Measurements from ENCODE around the gene ATAD3C. TPM values are rescaled to one million over a fixed set of nuclear protein-coding genes. Genes with fewer than 3 reads are reported as not detected.
"Not testable (repeated sequence)": the region's sequence is repeated elsewhere in the genome, so short reads cannot be mapped to it uniquely, and the experiment has no call there.

The ATAD3C gene
- total RNA-seq, 1 donor from 2014 or later, result 7.0 TPM

- DNase-seq (ENCODE audit: low spot score), result not testable (repeated sequence)
Observed at GRCh38 chr1:1472053-1472876, 22.8 kb downstream of the ATAD3C start.

- not testable (repeated sequence) for DNase-seq (ENCODE audit: low spot score)
Observed at GRCh38 chr1:1476011-1476410, 26.5 kb downstream of the ATAD3C start.

GRCh38 chr1:1477206-1477605 lies 27.7 kb downstream of the ATAD3C start:
- DNase-seq (ENCODE audit: low spot score), result no peak

GRCh38 chr1:1479547-1480487 lies 30.3 kb downstream of the ATAD3C start:
- no peak for DNase-seq (ENCODE audit: low spot score)

GRCh38 chr1:1480488-1480867 lies 31.0 kb downstream of the ATAD3C start:
- DNase-seq (ENCODE audit: low spot score), result not testable (repeated sequence)

- DNase-seq (ENCODE audit: low spot score), result not testable (repeated sequence)
Observed at GRCh38 chr1:1481811-1482210, 32.3 kb downstream of the ATAD3C start.

- no peak for DNase-seq (ENCODE audit: low spot score)
Observed at GRCh38 chr1:1482856-1483255, 33.4 kb downstream of the ATAD3C start.

- no peak for DNase-seq (ENCODE audit: low spot score)
Observed at GRCh38 chr1:1483714-1484113, 34.2 kb downstream of the ATAD3C start.

- DNase-seq (ENCODE audit: low spot score), result not testable (repeated sequence)
Observed at GRCh38 chr1:1484976-1485750, 35.7 kb downstream of the ATAD3C start.

- not testable (repeated sequence) for DNase-seq (ENCODE audit: low spot score)
Observed at GRCh38 chr1:1485755-1486317, 36.3 kb downstream of the ATAD3C start.

- DNase-seq (ENCODE audit: low spot score), result no peak
Observed at GRCh38 chr1:1487701-1488100, 38.2 kb downstream of the ATAD3C start.

GRCh38 chr1:1489231-1489630 lies 39.7 kb downstream of the ATAD3C start:
- no peak for DNase-seq (ENCODE audit: low spot score)

- no peak for DNase-seq (ENCODE audit: low spot score)
Observed at GRCh38 chr1:1489861-1490260, 40.4 kb downstream of the ATAD3C start.

GRCh38 chr1:1490633-1491230 lies 41.2 kb downstream of the ATAD3C start:
- DNase-seq (ENCODE audit: low spot score), result no peak

- DNase-seq (ENCODE audit: low spot score), result no peak
Observed at GRCh38 chr1:1491601-1492000, 42.1 kb downstream of the ATAD3C start.

- DNase-seq (ENCODE audit: low spot score), result not testable (repeated sequence)
Observed at GRCh38 chr1:1494311-1494710, 44.8 kb downstream of the ATAD3C start.

- DNase-seq (ENCODE audit: low spot score), result not testable (repeated sequence)
Observed at GRCh38 chr1:1495461-1495975, 46.0 kb downstream of the ATAD3C start.

- peak; percentile 77 for DNase-seq (ENCODE audit: low spot score)
Observed at GRCh38 chr1:1504777-1505365, 55.4 kb downstream of the ATAD3C start.

GRCh38 chr1:1505366-1505798 lies 55.9 kb downstream of the ATAD3C start:
- peak; percentile 55 for DNase-seq (ENCODE audit: low spot score)

GRCh38 chr1:1505801-1506200 lies 56.3 kb downstream of the ATAD3C start:
- DNase-seq (ENCODE audit: low spot score), result not testable (repeated sequence)

Data from mucosa of gallbladder (tissue), 1 donor.